Neutrophil (primary cell): ENCODE results near the gene EHD1.
A peak's percentile ranks its signal among the peaks of the same experiment; 100 is the strongest.

ENCODE experiments used
- H3K27ac ChIP-seq: fragments of 200-600 bp; sonication (generic); 2 replicates; pipeline ENCODE4 v1.5.1; 2016; ENCODE audit warnings: mild to moderate bottlenecking, moderate library complexity
- H3K27me3 ChIP-seq: fragments of 200-600 bp; sonication (generic); 2 replicates; pipeline ENCODE4 v1.6.0; 2016; ENCODE audit warnings: mild to moderate bottlenecking
- H3K36me3 ChIP-seq: fragments of 200-600 bp; sonication (generic); 2 replicates; pipeline ENCODE4 v1.5.1; 2017
- H3K4me1 ChIP-seq, 2 experiments: fragments of 200-600 bp in 1 of 2; sonication (generic) in 1 of 2; 1 replicate in 1 of 2; 2 replicates in 1 of 2; pipeline versions ENCODE4 v1.5.1 to v1.6.1; 2013 to 2016; ENCODE audit warnings: low read depth in 1 of 2, low read length in 1 of 2, mild to moderate bottlenecking in 1 of 2, moderate library complexity in 1 of 2; ENCODE audit not compliant: control insufficient read depth in 1 of 2, insufficient read depth in 1 of 2
- H3K4me3 ChIP-seq, 2 experiments: fragments of 200-600 bp in 1 of 2; sonication (generic) in 1 of 2; 1 replicate in 1 of 2; 2 replicates in 1 of 2; pipeline ENCODE4 v1.5.1; 2013 to 2016; ENCODE audit warnings: low read depth in 1 of 2, low read length in 1 of 2, mild to moderate bottlenecking in 1 of 2, moderate library complexity in 1 of 2
- H3K9me3 ChIP-seq: fragments of 200-600 bp; sonication (generic); 2 replicates; pipeline ENCODE4 v1.5.1; 2016
- CTCF ChIP-seq: fragments of 200-600 bp; sonication (generic); IDR thresholded peaks from 2 replicates; pipeline ENCODE4 v1.5.1; 2016; ENCODE audit warnings: antibody characterized with exemption

EHD1 gene

GRCh38 chr11:64882243-64882642 is 3.8 kb upstream of the EHD1 start:
- no peak overlapping the region for H3K27ac ChIP-seq
- H3K4me1 ChIP-seq = peaks cover 53 to 62% of the 10 kb centered on the region in 2 experiments
- H3K27me3 ChIP-seq = no peaks in the 10 kb centered on the region
- TF ChIP-seq CTCF = no peak
- H3K9me3 ChIP-seq = no peaks in the 10 kb centered on the region
- no peak overlapping the region for H3K4me3 ChIP-seq
- no peaks in the 10 kb centered on the region for H3K36me3 ChIP-seq

- no peaks in the 10 kb centered on the region for H3K9me3 ChIP-seq
- no peak overlapping the region for H3K4me3 ChIP-seq
- no peaks in the 10 kb centered on the region for H3K36me3 ChIP-seq
- no peaks in the 10 kb centered on the region for H3K27me3 ChIP-seq
- peak overlapping the region; percentile 99 for H3K27ac ChIP-seq
- TF ChIP-seq CTCF = no peak
- H3K4me1 ChIP-seq = peaks cover 54 to 64% of the 10 kb centered on the region in 2 experiments
Measured at GRCh38 chr11:64881476-64881875, 3.1 kb upstream of the EHD1 start.

GRCh38 chr11:64880240-64881001 is 2.0 kb upstream of the EHD1 start:
- peak overlapping the region in 1 of 2 experiments; percentile 5 for H3K4me3 ChIP-seq
- no peaks in the 10 kb centered on the region for H3K9me3 ChIP-seq
- TF ChIP-seq CTCF = no peak
- no peaks in the 10 kb centered on the region for H3K36me3 ChIP-seq
- peak overlapping the region; percentile 99 for H3K27ac ChIP-seq
- no peaks in the 10 kb centered on the region for H3K27me3 ChIP-seq
- peaks cover 53 to 65% of the 10 kb centered on the region in 2 experiments for H3K4me1 ChIP-seq

- Histone ChIP-seq H3K27me3 (no peaks in the 10 kb centered on the region), H3K9me3 (no peaks in the 10 kb centered on the region), H3K4me1 (peaks cover 53 to 65% of the 10 kb centered on the region in 2 experiments), H3K4me3 (peak overlapping the region; percentile 78 to 100), H3K36me3 (peaks cover 7% of the 10 kb centered on the region), H3K27ac (peak overlapping the region; percentile 99)
- no peak for TF ChIP-seq CTCF
Measured at GRCh38 chr11:64879244-64879900, 951 bp upstream of the EHD1 start.

GRCh38 chr11:64878223-64878493 is 263 bp downstream of the EHD1 start:
- H3K9me3 ChIP-seq = no peaks in the 10 kb centered on the region
- H3K36me3 ChIP-seq = peaks cover 15% of the 10 kb centered on the region
- no peaks in the 10 kb centered on the region for H3K27me3 ChIP-seq
- TF ChIP-seq CTCF = no peak
- H3K27ac ChIP-seq = peak overlapping the region; percentile 99
- peak overlapping the region; percentile 78 to 100 for H3K4me3 ChIP-seq
- H3K4me1 ChIP-seq = peaks cover 64 to 73% of the 10 kb centered on the region in 2 experiments
